Sigmoid colon (tissue), 7 donors: Measurements from ENCODE around the gene PANK4. TPM values are rescaled to one million over a fixed set of nuclear protein-coding genes. Genes with fewer than 3 reads are reported as not detected.

Experiments used
- DNase-seq: peaks from one replicate; pipeline ENCODE4 v3.0.0-alpha.2; 2019
- H3K27ac ChIP-seq, 4 donors: fragments of 200-600 bp; sonication (generic); one replicate each; pipeline ENCODE4 v1.5.1; 2016 to 2019; ENCODE audit warnings: mild to moderate bottlenecking in 1 of 4
- H3K27me3 ChIP-seq, 3 donors: fragments of 200-600 bp; sonication (generic); one replicate each; pipeline ENCODE4 v1.5.1; 2019; ENCODE audit warnings: mild to moderate bottlenecking in 1 of 3
- H3K36me3 ChIP-seq, 4 donors: fragments of 200-600 bp; sonication (generic); one replicate each; pipeline ENCODE4 v1.5.1; 2016 to 2019
- H3K4me1 ChIP-seq, 4 donors: fragments of 200-600 bp; sonication (generic); one replicate each; pipeline ENCODE4 v1.5.1; 2017 to 2019
- H3K4me3 ChIP-seq, 4 donors: fragments of 200-600 bp; sonication (generic); one replicate each; pipeline ENCODE4 v1.5.1; 2017 to 2019; ENCODE audit warnings: mild to moderate bottlenecking in 2 of 4, moderate library complexity in 1 of 4
- H3K9me3 ChIP-seq, 4 donors: fragments of 200-600 bp in 3 of 4; sonication (generic) in 3 of 4; one replicate each; pipeline versions ENCODE4 v1.5.1 to v1.6.1; 2013 to 2019
- EP300 ChIP-seq, 4 donors: sonication (generic); formaldehyde crosslinking; IDR thresholded peaks; one replicate each; pipeline ENCODE4 v1.6.1; 2017; ENCODE audit warnings: antibody characterized with exemption in 4 of 4
- POLR2A ChIP-seq, 2 donors: fragments of 450-650 bp; IDR thresholded peaks; one replicate each; pipeline ENCODE4 v1.6.1; 2016; ENCODE audit warnings: antibody characterized with exemption in 2 of 2, mild to moderate bottlenecking in 2 of 2, moderate library complexity in 2 of 2
- POLR2AphosphoS5 ChIP-seq, 4 donors: sonication (generic); formaldehyde crosslinking; IDR thresholded peaks; one replicate each; pipeline ENCODE4 v1.6.1; 2017; ENCODE audit warnings: antibody characterized with exemption in 4 of 4
- WGBS, 2 donors: extraction: QIAGEN DNeasy Blood & Tissue Kit; methylation state at CpG; one replicate each; pipeline ENCODE4 v1.1.7; 2013; 5-methylcytosine and 5-hydroxymethylcytosine counted together
- intact Hi-C: fragments of 100-400 bp; cut with DNase I; formaldehyde crosslinking; loops from one replicate; pipeline ENCODE4 v1.15.1; 2023
- polyA plus RNA-seq, 3 donors: library from polyadenylated mRNA; stranded (reverse); fragments of 200-250 nt; gene quantifications; one replicate each; pipeline ENCODE4 v1.2.3, GENCODE V29; 2013
- total RNA-seq, 4 donors: library from RNA; depleted of rRNA; stranded (reverse); fragments of >200 nt; gene quantifications; one replicate each; pipeline ENCODE4 v1.1.0, GENCODE V29; 2016
- TF ChIP-seq, protein P1 (sequence below), 4 experiments: fragments of 450-650 bp in 3 of 4; fragments of 200-600 bp in 1 of 4; IDR thresholded peaks; one replicate each; pipeline ENCODE4 v1.5.1; 2016 to 2019; ENCODE audit warnings: antibody characterized with exemption in 4 of 4, mild to moderate bottlenecking in 3 of 4, moderate library complexity in 2 of 4
- donor health status: healthy with polysubstance abuse.
- donor health status: Bipolar disorder and iron deficiency.
- donor health status: healthy.

PANK4 gene
- total and polyA plus RNA-seq, 7 donors: 11.4 to 37.7 (median 25.4) TPM

DNA sequence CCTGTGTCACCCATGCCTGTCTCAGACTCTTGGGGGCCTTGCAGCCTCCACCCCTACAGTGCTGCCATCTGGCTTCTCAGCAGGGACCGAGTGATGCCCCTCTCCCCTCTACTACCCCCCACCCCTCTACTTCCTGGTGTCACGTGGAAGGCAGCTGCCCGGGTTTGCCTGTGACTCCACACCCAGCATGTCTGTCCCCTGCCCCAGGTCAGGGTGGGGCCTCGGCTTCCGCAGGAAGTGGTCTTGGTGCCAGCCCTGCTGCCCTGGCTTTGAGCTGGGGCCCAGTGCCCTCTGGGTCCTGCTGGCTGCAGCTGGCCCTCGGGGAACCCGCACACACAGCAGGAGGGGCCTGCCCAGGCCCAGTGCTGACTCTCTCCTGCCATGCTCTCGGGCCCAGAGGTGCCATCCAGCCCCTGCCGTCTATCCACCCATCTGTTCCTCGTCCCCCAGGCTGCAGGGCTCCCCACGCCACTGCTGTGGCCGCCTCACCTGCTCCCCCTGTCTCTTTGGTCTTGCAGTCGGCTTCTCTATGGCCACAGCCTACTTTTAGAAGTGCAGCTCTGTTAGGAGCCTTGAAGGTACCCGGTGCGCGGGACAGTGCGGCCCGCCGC, 26.3 kb downstream of the PANK4 start:
- Histone ChIP-seq H3K4me1 (peaks cover 0 to 13% (median 8%) of the 10 kb centered on the region in 4 donors), H3K9me3 (no peaks in the 10 kb centered on the region), H3K27ac (no peak overlapping the region), H3K27me3 (peaks cover 17 to 62% (median 42%) of the 10 kb centered on the region in 3 donors), H3K4me3 (no peak overlapping the region), H3K36me3 (no peaks in the 10 kb centered on the region)
- no peak for TF ChIP-seq POLR2A (IDR thresholded peaks at IDR 0.05)
- TF ChIP-seq POLR2AphosphoS5 (IDR thresholded peaks at IDR 0.05): no peak
- no peak for TF ChIP-seq EP300 (IDR thresholded peaks at IDR 0.05)
- TF ChIP-seq, protein P1, sequence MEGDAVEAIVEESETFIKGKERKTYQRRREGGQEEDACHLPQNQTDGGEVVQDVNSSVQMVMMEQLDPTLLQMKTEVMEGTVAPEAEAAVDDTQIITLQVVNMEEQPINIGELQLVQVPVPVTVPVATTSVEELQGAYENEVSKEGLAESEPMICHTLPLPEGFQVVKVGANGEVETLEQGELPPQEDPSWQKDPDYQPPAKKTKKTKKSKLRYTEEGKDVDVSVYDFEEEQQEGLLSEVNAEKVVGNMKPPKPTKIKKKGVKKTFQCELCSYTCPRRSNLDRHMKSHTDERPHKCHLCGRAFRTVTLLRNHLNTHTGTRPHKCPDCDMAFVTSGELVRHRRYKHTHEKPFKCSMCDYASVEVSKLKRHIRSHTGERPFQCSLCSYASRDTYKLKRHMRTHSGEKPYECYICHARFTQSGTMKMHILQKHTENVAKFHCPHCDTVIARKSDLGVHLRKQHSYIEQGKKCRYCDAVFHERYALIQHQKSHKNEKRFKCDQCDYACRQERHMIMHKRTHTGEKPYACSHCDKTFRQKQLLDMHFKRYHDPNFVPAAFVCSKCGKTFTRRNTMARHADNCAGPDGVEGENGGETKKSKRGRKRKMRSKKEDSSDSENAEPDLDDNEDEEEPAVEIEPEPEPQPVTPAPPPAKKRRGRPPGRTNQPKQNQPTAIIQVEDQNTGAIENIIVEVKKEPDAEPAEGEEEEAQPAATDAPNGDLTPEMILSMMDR (IDR thresholded peaks at IDR 0.05): no peak
- no peak for DNase-seq
- WGBS, 2 donors: 53 to 61% methylated on average over 19 of the region's 19 CpGs
- intact Hi-C loops: no loop called here

DNA sequence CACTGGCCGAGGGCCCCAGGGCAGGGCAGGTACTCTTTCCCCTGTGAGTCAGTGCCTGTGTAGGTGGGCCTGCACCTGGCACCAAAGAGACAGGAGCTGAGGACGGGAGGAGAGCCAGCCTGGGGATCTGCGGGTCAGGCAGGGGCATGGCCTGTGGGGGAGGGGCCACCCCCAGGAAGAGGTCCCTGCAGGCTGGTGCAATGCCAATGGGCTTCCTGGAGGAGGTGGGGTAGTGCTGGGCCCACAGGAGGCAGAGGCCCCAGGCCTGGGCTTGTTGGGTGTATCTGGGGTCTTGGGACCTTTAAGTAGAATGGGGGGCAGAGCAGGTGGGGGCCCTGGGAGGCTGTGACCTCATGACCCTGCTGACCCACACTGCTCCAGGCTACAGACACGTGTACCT, 27.1 kb downstream of the PANK4 start:
- no peak overlapping the region for H3K4me3 ChIP-seq
- H3K27me3 ChIP-seq: peaks cover 12 to 60% (median 35%) of the 10 kb centered on the region in 3 donors
- peaks cover 0 to 8% (median 2%) of the 10 kb centered on the region in 4 donors for H3K4me1 ChIP-seq
- WGBS, 2 donors: 60 to 68% methylated on average over 4 of the region's 4 CpGs
- no peaks in the 10 kb centered on the region for H3K36me3 ChIP-seq
- no peak for DNase-seq
- H3K9me3 ChIP-seq: no peaks in the 10 kb centered on the region
- intact Hi-C loops: no loop called here
- TF ChIP-seq, protein P1 (IDR thresholded peaks at IDR 0.05): no peak
- TF ChIP-seq POLR2AphosphoS5 (IDR thresholded peaks at IDR 0.05) (no peak), EP300 (IDR thresholded peaks at IDR 0.05) (no peak), POLR2A (IDR thresholded peaks at IDR 0.05) (no peak)
- H3K27ac ChIP-seq: no peak overlapping the region

DNA sequence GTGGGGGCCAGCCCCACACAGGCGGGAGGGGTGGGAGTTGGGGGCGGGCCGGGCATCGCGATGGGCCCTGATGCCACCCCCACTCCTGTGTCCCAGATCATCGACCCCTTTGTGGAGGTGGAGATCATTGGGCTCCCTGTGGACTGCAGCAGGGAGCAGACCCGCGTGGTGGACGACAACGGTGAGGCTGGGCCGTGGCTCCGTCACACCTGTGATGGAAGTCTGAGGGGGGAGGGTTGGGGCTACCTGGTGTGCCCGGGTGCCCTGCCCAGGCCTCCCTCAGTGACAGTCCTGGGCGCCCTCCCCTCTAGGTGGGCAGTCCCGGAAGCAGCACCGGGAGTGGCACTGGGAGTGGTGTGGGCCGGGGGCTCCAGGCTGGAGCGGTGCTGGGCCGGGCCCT, 27.7 kb downstream of the PANK4 start:
- H3K9me3 ChIP-seq: no peaks in the 10 kb centered on the region
- no peak overlapping the region for H3K4me3 ChIP-seq
- H3K27me3 ChIP-seq: peaks cover 12 to 59% (median 28%) of the 10 kb centered on the region in 3 donors
- 68 to 82% methylated on average over 19 of the region's 19 CpGs for WGBS, 2 donors
- DNase-seq: no peak
- TF ChIP-seq EP300 (IDR thresholded peaks at IDR 0.05) (no peak), POLR2AphosphoS5 (IDR thresholded peaks at IDR 0.05) (no peak), POLR2A (IDR thresholded peaks at IDR 0.05) (no peak)
- peaks cover 0 to 10% (median 4%) of the 10 kb centered on the region in 4 donors for H3K4me1 ChIP-seq
- no peaks in the 10 kb centered on the region for H3K36me3 ChIP-seq
- no peak overlapping the region for H3K27ac ChIP-seq
- intact Hi-C loops: no loop called here

DNA sequence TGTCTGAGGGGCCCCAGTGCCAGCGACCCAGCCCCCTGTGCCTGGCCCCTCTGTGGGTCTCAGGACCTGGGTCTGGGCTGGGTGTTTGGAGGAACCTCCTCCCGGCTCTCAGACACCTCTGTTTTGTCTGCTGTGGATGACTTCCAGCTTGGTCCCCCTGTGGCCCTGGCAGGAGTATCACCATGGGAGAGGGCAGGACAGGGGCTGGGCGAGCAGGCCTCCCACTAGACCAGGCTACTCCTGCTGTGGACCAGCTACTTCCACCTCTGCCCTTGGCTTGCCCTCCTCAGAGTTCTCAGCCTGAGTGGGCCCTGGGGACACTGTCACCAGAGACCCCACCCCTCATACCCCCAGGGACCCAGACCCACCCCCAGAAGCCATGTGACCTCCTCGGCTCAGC, 28.5 kb downstream of the PANK4 start:
- Histone ChIP-seq H3K27ac (no peak overlapping the region), H3K9me3 (no peaks in the 10 kb centered on the region), H3K4me3 (no peak overlapping the region), H3K36me3 (no peaks in the 10 kb centered on the region), H3K27me3 (peaks cover 5 to 59% (median 22%) of the 10 kb centered on the region in 3 donors), H3K4me1 (peaks cover 0 to 11% (median 4%) of the 10 kb centered on the region in 4 donors)
- TF ChIP-seq, protein P1 (IDR thresholded peaks at IDR 0.05): no peak
- TF ChIP-seq POLR2A (IDR thresholded peaks at IDR 0.05): no peak
- no peak for TF ChIP-seq POLR2AphosphoS5 (IDR thresholded peaks at IDR 0.05)
- WGBS, 2 donors: 64 to 68% methylated on average over 4 of the region's 4 CpGs
- intact Hi-C loops: no loop called here
- DNase-seq: no peak

DNA sequence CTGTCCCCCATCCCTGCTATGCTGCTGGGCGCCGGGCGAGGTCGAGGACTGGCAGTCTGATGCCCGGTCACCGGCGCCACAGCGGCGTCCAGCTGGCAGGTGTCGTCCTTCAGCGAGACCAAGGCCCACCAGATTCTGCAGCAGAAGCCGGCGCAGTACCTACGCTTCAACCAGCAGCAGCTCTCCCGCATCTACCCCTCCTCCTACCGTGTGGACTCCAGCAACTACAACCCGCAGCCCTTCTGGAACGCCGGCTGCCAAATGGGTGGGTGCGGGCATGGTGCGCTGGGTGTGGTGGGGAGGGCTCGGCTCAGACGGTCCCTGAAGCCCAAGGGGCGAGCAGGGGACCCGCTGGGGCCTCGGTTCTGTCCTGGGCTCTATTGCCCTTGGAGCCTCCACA, 29.6 kb downstream of the PANK4 start:
- WGBS, 2 donors: 89 to 92% methylated on average over 26 of the region's 26 CpGs
- no peak overlapping the region for H3K4me3 ChIP-seq
- DNase-seq: no peak
- TF ChIP-seq EP300 (IDR thresholded peaks at IDR 0.05) (no peak), POLR2AphosphoS5 (IDR thresholded peaks at IDR 0.05) (no peak), POLR2A (IDR thresholded peaks at IDR 0.05) (no peak)
- TF ChIP-seq, protein P1 (IDR thresholded peaks at IDR 0.05): no peak
- intact Hi-C loops: no loop called here
- H3K4me1 ChIP-seq: peaks cover 0 to 11% (median 4%) of the 10 kb centered on the region in 4 donors
- H3K9me3 ChIP-seq: no peaks in the 10 kb centered on the region
- no peak overlapping the region for H3K27ac ChIP-seq
- no peaks in the 10 kb centered on the region for H3K36me3 ChIP-seq
- H3K27me3 ChIP-seq: peaks cover 0 to 59% (median 12%) of the 10 kb centered on the region in 3 donors
